Caco-2 (cell line): ENCODE results near the gene PRRX2. TPM values are rescaled to one million over a fixed set of nuclear protein-coding genes. Genes with fewer than 3 reads are reported as not detected.

Experiments
- BruUV-seq: library from RNA; stranded (reverse); fragments of 400-500 nt; replicated peaks from 2 replicates; lab custom pipeline; 2021; lab: Mats Ljungman, UMichigan
- CTCF ChIA-PET: fragments of 300-600 bp; sonication (Branson Sonifier 250); formaldehyde crosslinking; loops from one replicate; lab custom pipeline; 2022; ENCODE audit warnings: antibody characterized with exemption; lab: Charles Lee
- POLR2A ChIA-PET: fragments of 300-600 bp; sonication (Branson Sonifier 250); formaldehyde crosslinking; loops from one replicate; lab custom pipeline; 2022; ENCODE audit warnings: antibody characterized with exemption; lab: Charles Lee
- DNase-seq, 2 experiments: peaks; one replicate each; pipeline versions ENCODE4 v3.0.0 to v3.0.0-alpha.2; 2020 to 2022
- H3K27me3 ChIP-seq: replicated peaks from 2 replicates; pipeline ENCODE4 v1.6.0; 2011; ENCODE audit warnings: low read length; ENCODE audit not compliant: control insufficient read depth, insufficient read depth
- H3K36me3 ChIP-seq: 2 replicates; pipeline ENCODE4 v1.5.1; 2011; ENCODE audit warnings: low read length; ENCODE audit not compliant: control insufficient read depth, insufficient read depth
- H3K4me1 ChIP-seq: fragments of 250-450 bp; sonication (Bioruptor Pico); 2 replicates; pipeline ENCODE4 v1.5.1; 2020; ENCODE audit warnings: mild to moderate bottlenecking
- H3K4me3 ChIP-seq: 2 replicates; pipeline ENCODE4 v1.5.1; 2011; ENCODE audit warnings: low read depth, mild to moderate bottlenecking, control low read depth, low read length
- H3K9me3 ChIP-seq: fragments of 250-450 bp; sonication (Bioruptor Pico); 2 replicates; pipeline ENCODE4 v1.5.1; 2020; ENCODE audit warnings: mild to moderate bottlenecking, moderate library complexity
- H3K27ac Mint-ChIP-seq: one replicate; pipeline ENCODE4 v1.8.0; 2022; ENCODE audit warnings: mixed read lengths; ENCODE audit not compliant: unreplicated experiment
- H3K27me3 Mint-ChIP-seq: one replicate; pipeline ENCODE4 v1.8.0; 2022; ENCODE audit warnings: mixed read lengths; ENCODE audit not compliant: insufficient read depth, unreplicated experiment
- H3K36me3 Mint-ChIP-seq: one replicate; pipeline ENCODE4 v1.8.0; 2022; ENCODE audit warnings: mild to moderate bottlenecking, mixed read lengths; ENCODE audit not compliant: insufficient read depth, unreplicated experiment
- H3K4me1 Mint-ChIP-seq: one replicate; pipeline ENCODE4 v1.8.0; 2022; ENCODE audit warnings: low read depth, mixed read lengths; ENCODE audit not compliant: unreplicated experiment
- H3K4me3 Mint-ChIP-seq: one replicate; pipeline ENCODE4 v1.8.0; 2022; ENCODE audit warnings: mild to moderate bottlenecking, moderate library complexity, mixed read lengths; ENCODE audit not compliant: unreplicated experiment
- H3K9me3 Mint-ChIP-seq: one replicate; pipeline ENCODE4 v1.8.0; 2022; ENCODE audit warnings: mixed read lengths; ENCODE audit not compliant: unreplicated experiment
- CTCF ChIP-seq, 2 experiments: fragments of 200-600 bp in 1 of 2; IDR thresholded peaks; 1 replicate in 1 of 2; 2 replicates in 1 of 2; pipeline versions ENCODE4 v1.5.1 to v1.8.0; 2011 to 2022; ENCODE audit warnings: antibody characterized with exemption in 1 of 2, control low read depth in 1 of 2, inconsistent platforms in 1 of 2, low read depth in 1 of 2, low read length in 1 of 2, mild to moderate bottlenecking in 1 of 2, moderate library complexity in 1 of 2; ENCODE audit not compliant: insufficient read depth in 1 of 2, severe bottlenecking in 1 of 2, unreplicated experiment in 1 of 2
- intact Hi-C: fragments of 100-400 bp; cut with micrococcal nuclease; formaldehyde crosslinking; loops from one replicate; pipeline ENCODE4 v1.10.0; 2022; ENCODE audit not compliant: unreplicated experiment
- total RNA-seq: library from RNA; stranded (reverse); gene quantifications from 2 replicates; pipeline ENCODE4 v1.2.3, GENCODE V29; 2022

The PRRX2 gene
- total RNA-seq, 1 experiment from 2014 or later = not detected

- Histone ChIP-seq H3K4me1 (peaks cover 27% of the 10 kb centered on the region), H3K9me3 (no peaks in the 10 kb centered on the region), H3K27me3 (no peaks in the 10 kb centered on the region), H3K36me3 (no peaks in the 10 kb centered on the region), H3K4me3 (no peak overlapping the region)
- intact Hi-C loops = no loop called here
- TF ChIP-seq CTCF (IDR thresholded peaks at IDR 0.05; ENCODE audit: insufficient read depth in 1 of 2, low read depth in 1 of 2, low read length in 1 of 2, severe bottlenecking in 1 of 2, unreplicated experiment in 1 of 2) = no peak
- Mint-ChIP-seq H3K27me3 (no peaks in the 10 kb centered on the region), H3K4me3 (no peak overlapping the region), H3K36me3 (peaks cover 5% of the 10 kb centered on the region), H3K9me3 (no peaks in the 10 kb centered on the region), H3K4me1 (peaks cover 13% of the 10 kb centered on the region), H3K27ac (peak overlapping the region; percentile 76)
- BruUV-seq = no TSS peak
- peak; percentile 32 to 78 for DNase-seq
- ChIA-PET CTCF (interaction anchor here (0.6 to 1.5 kb wide), 2 partner anchors 12 to 32 kb away, joined by 3 to 8 read pairs; no protein-coding TSS in a partner anchor), POLR2A (no interaction called here)
Measured at GRCh38 chr9:129750013-129750638, 84.7 kb downstream of the PRRX2 start.

GRCh38 chr9:129751841-129752801, 86.7 kb downstream of the PRRX2 start:
- no peaks in the 10 kb centered on the region for H3K36me3 ChIP-seq
- H3K9me3 ChIP-seq = no peaks in the 10 kb centered on the region
- ChIA-PET POLR2A (no interaction called here), CTCF (interaction anchor here (1.1 kb wide), 1 partner anchor 14 kb away, joined by 4 read pairs; no protein-coding TSS in a partner anchor)
- peaks cover 5% of the 10 kb centered on the region for H3K36me3 Mint-ChIP-seq
- H3K27ac Mint-ChIP-seq = peak overlapping the region; percentile 40
- DNase-seq = no peak
- TF ChIP-seq CTCF (IDR thresholded peaks at IDR 0.05; ENCODE audit: insufficient read depth in 1 of 2, low read depth in 1 of 2, low read length in 1 of 2, severe bottlenecking in 1 of 2, unreplicated experiment in 1 of 2) = no peak
- H3K4me1 ChIP-seq = peaks cover 27% of the 10 kb centered on the region
- H3K4me3 Mint-ChIP-seq = peak overlapping the region; percentile 71
- BruUV-seq = TSS peak; percentile 30
- no peaks in the 10 kb centered on the region for H3K9me3 Mint-ChIP-seq
- peaks cover 13% of the 10 kb centered on the region for H3K4me1 Mint-ChIP-seq
- no peaks in the 10 kb centered on the region for H3K27me3 Mint-ChIP-seq
- H3K27me3 ChIP-seq = no peaks in the 10 kb centered on the region
- intact Hi-C loops = no loop called here
- H3K4me3 ChIP-seq = 0 out of 2 replicates have a peak overlapping the region, but pooled peaks have one; percentile 4
